Raji (cell line): ENCODE measurements around the gene COMMD6.

Source experiments
- POLR2A ChIP-seq: IDR thresholded peaks from 2 replicates; pipeline ENCODE4 v1.6.1; 2011; ENCODE audit warnings: low read depth, low read length, control low read depth; ENCODE audit not compliant: insufficient read depth

COMMD6 gene

GRCh38 chr13:75479102-75479740 is 58.4 kb downstream of the COMMD6 start:
- no peak for TF ChIP-seq POLR2A

- TF ChIP-seq POLR2A = no peak
Measured at GRCh38 chr13:75478659-75479058, 59.0 kb downstream of the COMMD6 start.
